Heart right ventricle (tissue), 16 donors: ENCODE data around the gene EIF4G1. TPM values are rescaled to one million over a fixed set of nuclear protein-coding genes. Genes with fewer than 3 reads are reported as not detected.

ENCODE experiments used
- ATAC-seq, 8 donors: fragments of 200-7000 bp; cut with Tn5 transposase; one replicate each; pipeline ENCODE4 v1.9.1; 2020; ENCODE audit warnings: mild to moderate bottlenecking in 8 of 8, moderate library complexity in 8 of 8, moderate number of reproducible peaks in 1 of 8
- DNase-seq, 2 donors: peaks; one replicate each; pipeline ENCODE4 v3.0.0-alpha.2; 2020
- H3K27ac ChIP-seq, 10 donors: fragments of 200-600 bp; sonication (generic) in 2 of 10; one replicate each; pipeline versions ENCODE4 v1.5.0 to v1.8.0; 2020 to 2022; ENCODE audit warnings: mild to moderate bottlenecking in 3 of 10
- H3K27me3 ChIP-seq, 7 donors: fragments of 200-600 bp; one replicate each; pipeline ENCODE4 v1.8.0; 2021 to 2022; ENCODE audit warnings: mild to moderate bottlenecking in 2 of 7
- H3K36me3 ChIP-seq, 9 donors: fragments of 200-600 bp; sonication (generic) in 1 of 9; one replicate each; pipeline versions ENCODE4 v1.5.0 to v1.8.0; 2020 to 2022; ENCODE audit warnings: mild to moderate bottlenecking in 2 of 9
- H3K4me1 ChIP-seq, 9 donors: fragments of 200-600 bp; sonication (generic) in 1 of 9; one replicate each; pipeline versions ENCODE4 v1.5.0 to v1.8.0; 2020 to 2022; ENCODE audit warnings: mild to moderate bottlenecking in 4 of 9
- H3K4me3 ChIP-seq, 10 donors: fragments of 200-600 bp; sonication (generic) in 2 of 10; one replicate each; pipeline versions ENCODE4 v1.5.0 to v1.8.0; 2020 to 2022; ENCODE audit warnings: mild to moderate bottlenecking in 7 of 10, moderate library complexity in 2 of 10
- H3K9me3 ChIP-seq, 11 donors: fragments of 200-600 bp in 10 of 11; sonication (generic) in 2 of 11; one replicate each; pipeline versions ENCODE4 v1.5.0 to v1.8.0; 2013 to 2022; ENCODE audit warnings: mild to moderate bottlenecking in 2 of 11, control low read depth in 1 of 11, moderate library complexity in 1 of 11
- CTCF ChIP-seq, 9 donors: fragments of 200-600 bp; sonication (generic) in 2 of 9; IDR thresholded peaks; one replicate each; pipeline versions ENCODE4 v1.5.0 to v1.8.0; 2021 to 2022; ENCODE audit warnings: antibody characterized with exemption in 9 of 9, mild to moderate bottlenecking in 5 of 9, moderate library complexity in 1 of 9
- WGBS, 2 donors: extraction: QIAGEN DNeasy Blood & Tissue Kit; methylation state at CpG; one replicate each; pipeline ENCODE4 v1.1.7; 2013; ENCODE audit warnings: inconsistent platforms in 1 of 2; 5-methylcytosine and 5-hydroxymethylcytosine counted together
- intact Hi-C, 10 donors: fragments of 100-400 bp; cut with DNase I; formaldehyde crosslinking; loops; one replicate each; pipeline versions ENCODE4 v1.11.1 to v1.14.2; 2022
- polyA plus RNA-seq, 2 donors: library from polyadenylated mRNA; stranded (reverse); fragments of 200-250 nt; gene quantifications; one replicate each; pipeline ENCODE4 v1.2.3, GENCODE V29; 2013
- total RNA-seq, 10 donors: library from RNA; stranded (reverse); fragmentation: NEBNext Ultra II Directional in 3 of 10; extraction: Animal tissue kit (Norgen Biotek cat#: 25700) in 3 of 10; gene quantifications; one replicate each; pipeline versions ENCODE4 v1.2.1 to v1.2.4, GENCODE V29; 2021 to 2023
- donor health status: Arrhythmogenic right ventricular cardiomyopathy.
- donor health status: ischemic (EF 13 %, LVEDD 7.1; RV severe dilation, severe dysfunction).
- donor health status: healthy with polysubstance abuse.
- donor health status: DM: no; HTN: yes; CAD: no.
- donor health status: DM: no; HTN: no; CAD: no.
- donor health status: ischemic (EF 25% LVEDD 6.9; RV normal size, moderate dysfunction).
- donor health status: ischemic (EF 25% LVEDD 5.7; RV mildly dilated, moderate dysfunction).
- donor health status: healthy.
- donor health status: DM: yes; HTN: yes; CAD: no.
- donor health status: Ischemic cardiomyopathy.
- donor health status: ischemic (EF 35%, LVEDD 5.7; RV mildly dilated, moderate dysfunction).
- donor health status: nonischemic (EF 11% LVEDD 7.7; RV severe dilation, severe dysfunction).
- donor health status: DM: yes; HTN: yes; CAD: no.
- donor health status: PGD.
- donor health status: ischemic (EF 29% LVEDD 5.4; RV normal size, mild dysfunction).
- donor health status: nonischemic (EF 23%, LVEDD 6.1; RV moderate dilation, normal function).

EIF4G1 gene
- total and polyA plus RNA-seq, 12 donors = 142 to 316 (median 209) TPM

GRCh38 chr3:184284696-184285095 lies 29.7 kb upstream of the EIF4G1 start:
- WGBS, 2 donors = 20 to 27% methylated on average over 4 of the region's 4 CpGs
- H3K36me3 ChIP-seq = no peaks in the 10 kb centered on the region
- H3K4me3 ChIP-seq = no peak overlapping the region
- peak; percentile 75 to 87 (median 82) for ATAC-seq
- DNase-seq = peak in 1 of 2 donors; percentile 70
- intact Hi-C loops = loop anchor here in 5 of 10 donors (5.0 to 10.0 kb wide), 2 partner anchors 387 to 390 kb away; no protein-coding TSS in a partner anchor
- peaks cover 0 to 8% (median 0%) of the 10 kb centered on the region in 9 donors for H3K4me1 ChIP-seq
- TF ChIP-seq CTCF (IDR thresholded peaks at IDR 0.05) = peak in 6 of 9 donors; percentile 29 to 56 (median 44)
- peaks cover 0 to 23% (median 6%) of the 10 kb centered on the region in 7 donors for H3K27me3 ChIP-seq
- H3K27ac ChIP-seq = no peak overlapping the region
- no peaks in the 10 kb centered on the region for H3K9me3 ChIP-seq

- H3K36me3 ChIP-seq = no peaks in the 10 kb centered on the region
- peak; percentile 34 to 35 for DNase-seq
- peak in 4 of 8 donors; percentile 27 to 61 (median 42) for ATAC-seq
- 8 to 11% methylated on average over 10 of the region's 10 CpGs for WGBS, 2 donors
- H3K9me3 ChIP-seq = no peaks in the 10 kb centered on the region
- H3K4me1 ChIP-seq = peaks cover 0 to 7% (median 0%) of the 10 kb centered on the region in 9 donors
- peak in 8 of 9 donors; percentile 26 to 72 (median 59) for TF ChIP-seq CTCF (IDR thresholded peaks at IDR 0.05)
- H3K27ac ChIP-seq = no peak overlapping the region
- intact Hi-C loops = loop anchor here in 5 of 10 donors (5.0 to 10.0 kb wide), 2 partner anchors 392 to 395 kb away; no protein-coding TSS in a partner anchor
- no peak overlapping the region for H3K4me3 ChIP-seq
- peaks cover 0 to 23% (median 6%) of the 10 kb centered on the region in 7 donors for H3K27me3 ChIP-seq
These were observed 24.9 kb upstream of the EIF4G1 start for GRCh38 chr3:184289426-184289938.

- WGBS, 2 donors = 77 to 87% methylated on average over 10 of the region's 10 CpGs
These were observed 24.1 kb upstream of the EIF4G1 start for GRCh38 chr3:184290331-184290730.

More at GRCh38 chr3:184290331-184290730, 24.1 kb upstream of the EIF4G1 start:
- H3K9me3 ChIP-seq = no peaks in the 10 kb centered on the region
- no peak for DNase-seq
- no peak for TF ChIP-seq CTCF (IDR thresholded peaks at IDR 0.05)
- no peak overlapping the region for H3K27ac ChIP-seq
- intact Hi-C loops = loop anchor here in 1 of 10 donors (10.0 kb wide), 1 partner anchor 396 kb away; no protein-coding TSS in a partner anchor
- no peak overlapping the region for H3K4me3 ChIP-seq
- ATAC-seq = no peak
- H3K36me3 ChIP-seq = no peaks in the 10 kb centered on the region
- peaks cover 0 to 23% (median 6%) of the 10 kb centered on the region in 7 donors for H3K27me3 ChIP-seq
- H3K4me1 ChIP-seq = no peaks in the 10 kb centered on the region
